Neural cell (in vitro differentiated cells): ENCODE data around the gene PTPRC. TPM values are rescaled to one million over a fixed set of nuclear protein-coding genes. Genes with fewer than 3 reads are reported as not detected.

Experiments used
- H2AFZ ChIP-seq: fragments of 200-600, 300-800 bp; sonication (generic), shearing (Covaris generic); 2 replicates; pipeline ENCODE4 v1.6.0; 2014; ENCODE audit warnings: low read depth, mild to moderate bottlenecking, antibody characterized with exemption, low read length, moderate library complexity
- H3F3A ChIP-seq: fragments of 200-600 bp; shearing (Covaris generic); 2 replicates; pipeline ENCODE4 v1.6.1; 2016; ENCODE audit warnings: mild to moderate bottlenecking, moderate library complexity, mixed read lengths, antibody characterized with exemption, low read length; ENCODE audit not compliant: insufficient read depth, poor library complexity, severe bottlenecking
- H3K27ac ChIP-seq: fragments of 200-600, 300-800 bp; sonication (generic), shearing (Covaris generic); 2 replicates; pipeline ENCODE4 v1.5.1; 2014; ENCODE audit warnings: mild to moderate bottlenecking, low read length, moderate library complexity
- H3K27me3 ChIP-seq: fragments of 300-800, 200-600 bp; sonication (generic), shearing (Covaris generic); 2 replicates; pipeline ENCODE4 v1.6.0; 2014; ENCODE audit warnings: mild to moderate bottlenecking, low read depth, low read length, moderate library complexity; ENCODE audit not compliant: insufficient read depth
- H3K36me3 ChIP-seq: fragments of 300-800, 200-600 bp; sonication (generic), shearing (Covaris generic); 2 replicates; pipeline ENCODE4 v1.5.1; 2014; ENCODE audit warnings: mild to moderate bottlenecking, antibody characterized with exemption, low read length, moderate library complexity; ENCODE audit not compliant: insufficient read depth
- H3K4me2 ChIP-seq: fragments of 300-800, 200-600 bp; sonication (generic), shearing (Covaris generic); 2 replicates; pipeline ENCODE4 v1.6.0; 2014; ENCODE audit warnings: mild to moderate bottlenecking, low read length
- H3K4me3 ChIP-seq: fragments of 300-800, 200-600 bp; sonication (generic), shearing (Covaris generic); 2 replicates; pipeline ENCODE4 v1.5.1; 2014; ENCODE audit warnings: mild to moderate bottlenecking, low read length, moderate library complexity
- H3K79me2 ChIP-seq: fragments of 200-600 bp; shearing (Covaris generic); replicated peaks from 2 replicates; pipeline ENCODE4 v1.6.0; 2014; ENCODE audit warnings: mild to moderate bottlenecking, low read length, moderate library complexity; ENCODE audit not compliant: insufficient read depth
- H3K9ac ChIP-seq: fragments of 300-800, 200-600 bp; sonication (generic), shearing (Covaris generic); 2 replicates; pipeline ENCODE4 v1.6.1; 2016; ENCODE audit warnings: mild to moderate bottlenecking, low read length, mixed read lengths
- H3K9me2 ChIP-seq: fragments of 200-600 bp; shearing (Covaris generic); 2 replicates; pipeline ENCODE4 v1.6.1; 2016; ENCODE audit warnings: mild to moderate bottlenecking, low read length, mixed read lengths; ENCODE audit not compliant: insufficient read depth
- H3K9me3 ChIP-seq: fragments of 200-600, 300-800 bp; sonication (generic), shearing (Covaris generic); 2 replicates; pipeline ENCODE4 v1.6.1; 2016; ENCODE audit warnings: mild to moderate bottlenecking, mixed run types, low read length, moderate library complexity, mixed read lengths
- H4K20me1 ChIP-seq: fragments of 200-600 bp; shearing (Covaris generic); 2 replicates; pipeline ENCODE4 v1.6.1; 2016; ENCODE audit warnings: mild to moderate bottlenecking, mixed run types; ENCODE audit not compliant: insufficient read depth
- CTCF ChIP-seq: fragments of 450-650 bp; IDR thresholded peaks from 2 replicates; pipeline ENCODE4 v1.5.1; 2014; ENCODE audit warnings: antibody characterized with exemption, mild to moderate bottlenecking, moderate library complexity; ENCODE audit not compliant: poor library complexity, severe bottlenecking
- EP300 ChIP-seq: fragments of 450-650 bp; conservative IDR thresholded peaks from 2 replicates; pipeline ENCODE4 v1.6.1; 2014; ENCODE audit warnings: antibody characterized with exemption, mild to moderate bottlenecking, moderate library complexity; ENCODE audit not compliant: poor library complexity, severe bottlenecking
- EZH2 ChIP-seq: fragments of 200-600, 300-800 bp; shearing (Covaris generic), sonication (generic); IDR thresholded peaks from 2 replicates; pipeline ENCODE4 v1.6.1; 2014; ENCODE audit warnings: antibody characterized with exemption, low read length, borderline replicate concordance, mild to moderate bottlenecking; ENCODE audit not compliant: insufficient read depth, poor library complexity, severe bottlenecking
- MXI1 ChIP-seq: fragments of 450-650 bp; conservative IDR thresholded peaks from 2 replicates; pipeline ENCODE4 v1.6.1; 2014; ENCODE audit warnings: antibody characterized with exemption, mild to moderate bottlenecking; ENCODE audit not compliant: poor library complexity, severe bottlenecking
- POLR2AphosphoS5 ChIP-seq: IDR thresholded peaks from 2 replicates; pipeline ENCODE4 v1.6.1; 2012
- RAD21 ChIP-seq: fragments of 450-650 bp; conservative IDR thresholded peaks from 2 replicates; pipeline ENCODE4 v1.6.1; 2014; ENCODE audit warnings: antibody characterized with exemption, mild to moderate bottlenecking, moderate library complexity
- REST ChIP-seq: IDR thresholded peaks from 2 replicates; pipeline ENCODE4 v1.6.1; 2012; ENCODE audit warnings: borderline replicate concordance
- SMC3 ChIP-seq: fragments of 450-650 bp; conservative IDR thresholded peaks from 2 replicates; pipeline ENCODE4 v1.6.1; 2014; ENCODE audit warnings: antibody characterized with exemption, mild to moderate bottlenecking, moderate library complexity; ENCODE audit not compliant: poor library complexity
- TAF1 ChIP-seq: IDR thresholded peaks from 2 replicates; pipeline ENCODE4 v1.6.1; 2012; ENCODE audit warnings: low read depth
- polyA plus RNA-seq: library from polyadenylated mRNA; depleted of rRNA; stranded (reverse); fragments of >200 nt; gene quantifications from 2 replicates; pipeline ENCODE4 v1.2.3, GENCODE V29; 2014

Gene PTPRC
- polyA plus RNA-seq, 1 donor from 2014 or later: 0.12 TPM

- H3K9ac ChIP-seq: no peak overlapping the region
- H3K27ac ChIP-seq: no peak overlapping the region
- no peaks in the 10 kb centered on the region for H3K9me3 ChIP-seq
- H3K4me2 ChIP-seq: no peak overlapping the region
- no peaks in the 10 kb centered on the region for H3F3A ChIP-seq
- no peaks in the 10 kb centered on the region for H3K9me2 ChIP-seq
- H3K36me3 ChIP-seq: no peaks in the 10 kb centered on the region
- H4K20me1 ChIP-seq: no peaks in the 10 kb centered on the region
- no peaks in the 10 kb centered on the region for H3K27me3 ChIP-seq
- H3K79me2 ChIP-seq: no peaks in the 10 kb centered on the region
- no peak for TF ChIP-seq CTCF
- no peak overlapping the region for H3K4me3 ChIP-seq
- no peak overlapping the region for H2AFZ ChIP-seq
Observed at GRCh38 chr1:198633675-198634121, 5.1 kb upstream of the PTPRC start.

GRCh38 chr1:198635964-198636363, 2.9 kb upstream of the PTPRC start:
- H3K27ac ChIP-seq: no peak overlapping the region
- H3K4me2 ChIP-seq: no peak overlapping the region
- H4K20me1 ChIP-seq: no peaks in the 10 kb centered on the region
- H3F3A ChIP-seq: no peaks in the 10 kb centered on the region
- no peak overlapping the region for H2AFZ ChIP-seq
- H3K36me3 ChIP-seq: no peaks in the 10 kb centered on the region
- H3K4me3 ChIP-seq: no peak overlapping the region
- no peaks in the 10 kb centered on the region for H3K79me2 ChIP-seq
- H3K9ac ChIP-seq: no peak overlapping the region
- no peak for TF ChIP-seq CTCF
- TF ChIP-seq REST: no peak
- TF ChIP-seq EZH2: no peak
- no peak for TF ChIP-seq TAF1
- TF ChIP-seq RAD21: no peak
- TF ChIP-seq MXI1: no peak
- no peak for TF ChIP-seq EP300
- no peak for TF ChIP-seq POLR2AphosphoS5
- no peak for TF ChIP-seq SMC3
- H3K27me3 ChIP-seq: no peaks in the 10 kb centered on the region
- no peaks in the 10 kb centered on the region for H3K9me2 ChIP-seq
- no peaks in the 10 kb centered on the region for H3K9me3 ChIP-seq
